ENCODE data around the gene ACO2. TPM values are rescaled to one million over a fixed set of nuclear protein-coding genes. Genes with fewer than 3 reads are reported as not detected.

ACO2 gene
- total RNA-seq, 1 donor from 2014 or later = 114 TPM

DNA sequence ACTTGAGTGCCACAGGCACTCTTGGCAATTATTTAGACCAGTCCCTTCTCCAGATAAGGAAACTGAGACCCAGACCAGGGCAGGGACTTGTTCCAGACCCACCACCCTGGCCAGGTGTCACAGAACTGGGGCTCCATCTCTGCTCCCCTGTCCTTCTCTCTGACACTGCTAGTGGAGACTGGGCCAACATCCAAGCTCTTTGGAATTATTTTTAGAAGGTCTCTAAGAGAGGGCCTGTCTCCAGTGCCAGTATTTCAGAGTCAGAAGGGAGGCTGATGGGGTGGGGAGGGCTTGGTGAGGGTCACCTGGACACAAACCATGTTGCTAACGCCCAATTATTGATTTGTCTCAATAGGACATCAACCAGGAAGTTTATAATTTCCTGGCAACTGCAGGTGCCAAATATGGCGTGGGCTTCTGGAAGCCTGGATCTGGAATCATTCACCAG lies 42.6 kb downstream of the ACO2 start:
- peaks cover 4% of the 10 kb centered on the region for H3K9me3 Mint-ChIP-seq (ENCODE audit: unreplicated experiment)
- peaks cover 37% of the 10 kb centered on the region for H3K4me1 Mint-ChIP-seq (ENCODE audit: low read depth, unreplicated experiment)
- peaks cover 4% of the 10 kb centered on the region for H3K27me3 Mint-ChIP-seq (ENCODE audit: unreplicated experiment)
- H3K27ac Mint-ChIP-seq (ENCODE audit: unreplicated experiment) = no peak overlapping the region
- TF ChIP-seq, protein P1, sequence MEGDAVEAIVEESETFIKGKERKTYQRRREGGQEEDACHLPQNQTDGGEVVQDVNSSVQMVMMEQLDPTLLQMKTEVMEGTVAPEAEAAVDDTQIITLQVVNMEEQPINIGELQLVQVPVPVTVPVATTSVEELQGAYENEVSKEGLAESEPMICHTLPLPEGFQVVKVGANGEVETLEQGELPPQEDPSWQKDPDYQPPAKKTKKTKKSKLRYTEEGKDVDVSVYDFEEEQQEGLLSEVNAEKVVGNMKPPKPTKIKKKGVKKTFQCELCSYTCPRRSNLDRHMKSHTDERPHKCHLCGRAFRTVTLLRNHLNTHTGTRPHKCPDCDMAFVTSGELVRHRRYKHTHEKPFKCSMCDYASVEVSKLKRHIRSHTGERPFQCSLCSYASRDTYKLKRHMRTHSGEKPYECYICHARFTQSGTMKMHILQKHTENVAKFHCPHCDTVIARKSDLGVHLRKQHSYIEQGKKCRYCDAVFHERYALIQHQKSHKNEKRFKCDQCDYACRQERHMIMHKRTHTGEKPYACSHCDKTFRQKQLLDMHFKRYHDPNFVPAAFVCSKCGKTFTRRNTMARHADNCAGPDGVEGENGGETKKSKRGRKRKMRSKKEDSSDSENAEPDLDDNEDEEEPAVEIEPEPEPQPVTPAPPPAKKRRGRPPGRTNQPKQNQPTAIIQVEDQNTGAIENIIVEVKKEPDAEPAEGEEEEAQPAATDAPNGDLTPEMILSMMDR (IDR thresholded peaks at IDR 0.05; ENCODE audit: partially characterized antibody, unreplicated experiment) = no peak
- H3K36me3 Mint-ChIP-seq (ENCODE audit: unreplicated experiment) = no peaks in the 10 kb centered on the region
- no peak overlapping the region for H3K4me3 Mint-ChIP-seq (ENCODE audit: unreplicated experiment)
- no peak for DNase-seq

DNA sequence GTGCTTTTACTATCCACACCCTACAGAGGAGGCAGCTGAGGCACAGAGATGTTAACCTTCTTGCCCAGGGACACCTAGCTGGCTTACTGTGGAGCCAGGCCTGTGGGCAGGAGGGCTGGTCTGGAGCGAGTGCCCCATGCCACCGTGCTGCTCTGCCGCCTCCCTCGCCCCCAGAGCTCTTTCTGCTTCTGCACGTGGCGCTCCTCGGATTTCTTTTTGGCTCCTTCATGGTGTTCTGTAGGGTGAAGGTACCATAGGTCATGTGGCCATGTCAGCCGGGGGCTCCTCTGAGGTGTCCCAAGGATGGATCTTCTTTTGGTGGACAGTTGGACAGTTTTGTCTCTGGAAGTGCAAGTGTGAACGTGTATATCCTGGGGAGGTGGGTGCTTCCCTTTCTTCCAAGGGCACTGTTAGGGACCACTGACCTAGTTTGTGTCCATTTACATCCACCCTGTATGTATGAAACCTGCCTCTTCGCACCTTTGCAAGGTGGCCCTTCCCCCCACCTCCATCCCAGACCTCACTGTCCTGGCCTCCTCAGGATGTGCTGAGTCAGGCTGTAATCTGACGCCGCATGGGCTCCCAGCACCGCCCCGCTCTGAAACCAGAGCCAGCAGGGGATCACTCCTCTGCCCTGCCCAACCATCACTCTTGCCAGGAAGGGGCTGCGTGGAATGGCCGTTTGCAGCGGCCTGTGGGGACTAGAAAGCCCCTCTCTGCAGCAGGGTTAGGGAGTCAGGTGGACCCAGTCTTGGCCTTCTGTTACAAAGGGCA lies 43.7 kb downstream of the ACO2 start:
- DNase-seq = peak; percentile 53
- H3K27me3 Mint-ChIP-seq (ENCODE audit: unreplicated experiment) = peaks cover 4% of the 10 kb centered on the region
- H3K36me3 Mint-ChIP-seq (ENCODE audit: unreplicated experiment) = no peaks in the 10 kb centered on the region
- TF ChIP-seq, protein P1 (IDR thresholded peaks at IDR 0.05; ENCODE audit: partially characterized antibody, unreplicated experiment) = no peak
- H3K4me1 Mint-ChIP-seq (ENCODE audit: low read depth, unreplicated experiment) = peaks cover 30% of the 10 kb centered on the region
- peaks cover 4% of the 10 kb centered on the region for H3K9me3 Mint-ChIP-seq (ENCODE audit: unreplicated experiment)
- peak overlapping the region; percentile 73 for H3K4me3 Mint-ChIP-seq (ENCODE audit: unreplicated experiment)
- peak overlapping the region; percentile 88 for H3K27ac Mint-ChIP-seq (ENCODE audit: unreplicated experiment)

DNA sequence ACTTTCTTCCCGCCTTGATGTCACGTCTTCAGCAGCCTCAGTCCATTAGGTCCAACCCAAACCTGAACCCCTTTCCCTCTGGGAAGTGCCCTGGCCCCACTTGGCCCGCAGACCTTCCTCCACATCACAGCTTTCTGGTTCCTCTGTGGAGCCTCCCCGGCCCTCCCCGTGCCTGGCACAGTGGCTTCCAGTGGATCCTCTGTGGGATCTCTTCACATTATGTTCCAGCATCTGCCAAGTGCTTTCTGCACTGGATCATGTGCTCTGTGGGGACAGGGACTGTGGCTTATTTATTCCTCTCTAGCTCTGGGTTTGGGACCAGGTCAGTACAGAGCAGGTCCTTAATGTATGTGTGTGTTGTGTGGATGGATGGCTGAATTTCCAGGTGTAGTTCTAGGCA lies 44.5 kb downstream of the ACO2 start:
- Mint-ChIP-seq H3K36me3 (ENCODE audit: unreplicated experiment) (no peaks in the 10 kb centered on the region), H3K4me3 (ENCODE audit: unreplicated experiment) (peak overlapping the region; percentile 73), H3K27me3 (ENCODE audit: unreplicated experiment) (peaks cover 4% of the 10 kb centered on the region), H3K4me1 (ENCODE audit: low read depth, unreplicated experiment) (peaks cover 28% of the 10 kb centered on the region), H3K27ac (ENCODE audit: unreplicated experiment) (peak overlapping the region; percentile 88), H3K9me3 (ENCODE audit: unreplicated experiment) (peaks cover 4% of the 10 kb centered on the region)
- DNase-seq = no peak
- TF ChIP-seq, protein P1 (IDR thresholded peaks at IDR 0.05; ENCODE audit: partially characterized antibody, unreplicated experiment) = no peak

DNA sequence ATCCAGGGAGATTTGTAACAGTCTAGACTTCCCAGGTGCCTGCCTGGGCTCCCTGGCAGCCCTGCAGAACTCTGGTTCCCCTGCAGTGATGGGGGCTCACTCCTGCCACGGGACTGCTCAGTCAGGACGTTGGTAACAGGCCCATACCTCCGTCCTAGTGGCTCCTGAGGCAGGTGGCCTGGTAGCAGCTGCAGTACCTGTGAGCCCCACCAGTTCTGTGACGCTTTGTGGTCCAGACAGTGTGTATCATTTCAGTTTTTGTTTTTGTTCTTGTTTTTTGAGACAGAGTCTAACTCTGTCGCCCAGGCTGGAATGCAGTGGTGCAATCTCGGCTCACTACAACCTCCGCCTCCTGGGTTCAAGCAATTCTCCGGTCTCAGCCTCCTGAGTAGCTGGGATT lies 47.5 kb downstream of the ACO2 start:
- Mint-ChIP-seq H3K4me3 (ENCODE audit: unreplicated experiment) (no peak overlapping the region), H3K9me3 (ENCODE audit: unreplicated experiment) (no peaks in the 10 kb centered on the region), H3K27ac (ENCODE audit: unreplicated experiment) (no peak overlapping the region), H3K36me3 (ENCODE audit: unreplicated experiment) (no peaks in the 10 kb centered on the region), H3K27me3 (ENCODE audit: unreplicated experiment) (peaks cover 2% of the 10 kb centered on the region), H3K4me1 (ENCODE audit: low read depth, unreplicated experiment) (peaks cover 20% of the 10 kb centered on the region)
- TF ChIP-seq, protein P1 (IDR thresholded peaks at IDR 0.05; ENCODE audit: partially characterized antibody, unreplicated experiment) = no peak
- no peak for DNase-seq
